Measurements from ENCODE around the gene NHLRC3.
"Not testable (repeated sequence)": the region's sequence is repeated elsewhere in the genome, so short reads cannot be mapped to it uniquely, and the experiment has no call there.

NHLRC3 gene

GRCh38 chr13:39052944-39053343 is 14.7 kb downstream of the NHLRC3 start:
- DNase-seq (ENCODE audit: low spot score): no peak
- no peak overlapping the region for H3K4me3 ChIP-seq
- no peak overlapping the region for H3K27ac ChIP-seq

GRCh38 chr13:39054112-39054511 is 15.9 kb downstream of the NHLRC3 start:
- no peak for DNase-seq (ENCODE audit: low spot score)
- no peak overlapping the region for H3K4me3 ChIP-seq
- no peak overlapping the region for H3K27ac ChIP-seq
- TF ChIP-seq CTCF (IDR thresholded peaks at IDR 0.05): no peak

More at GRCh38 chr13:39052944-39053343, 14.7 kb downstream of the NHLRC3 start:
- TF ChIP-seq CTCF (IDR thresholded peaks at IDR 0.05): no peak

DNA sequence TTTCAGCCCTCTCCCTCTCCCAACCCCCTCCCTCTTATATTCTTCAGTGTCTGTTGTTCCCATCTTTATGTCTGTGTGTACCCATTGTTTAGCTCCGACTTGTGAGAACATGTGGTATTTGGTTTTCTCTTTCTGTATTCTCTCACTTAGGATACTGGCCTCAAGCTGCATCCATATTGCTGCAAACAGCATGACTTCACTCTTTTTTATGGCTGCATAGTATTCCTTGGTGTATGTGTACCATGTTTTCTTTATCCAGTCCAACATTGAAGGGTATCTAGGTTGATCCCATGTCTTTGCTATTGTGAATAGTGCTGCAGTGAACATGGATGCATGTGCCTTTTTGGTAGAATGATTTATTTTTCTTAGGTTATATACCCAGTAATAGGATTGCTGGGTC is 17.8 kb downstream of the NHLRC3 start:
- Histone ChIP-seq H3K4me3 (no peak overlapping the region), H3K27ac (no peak overlapping the region)
- TF ChIP-seq CTCF (IDR thresholded peaks at IDR 0.05): no peak
- DNase-seq (ENCODE audit: low spot score): no peak

- TF ChIP-seq CTCF (IDR thresholded peaks at IDR 0.05): no peak
- no peak overlapping the region for H3K4me3 ChIP-seq
- no peak overlapping the region for H3K27ac ChIP-seq
- no peak for DNase-seq (ENCODE audit: low spot score)
Observed at GRCh38 chr13:39058040-39058439, 19.8 kb downstream of the NHLRC3 start.

DNA sequence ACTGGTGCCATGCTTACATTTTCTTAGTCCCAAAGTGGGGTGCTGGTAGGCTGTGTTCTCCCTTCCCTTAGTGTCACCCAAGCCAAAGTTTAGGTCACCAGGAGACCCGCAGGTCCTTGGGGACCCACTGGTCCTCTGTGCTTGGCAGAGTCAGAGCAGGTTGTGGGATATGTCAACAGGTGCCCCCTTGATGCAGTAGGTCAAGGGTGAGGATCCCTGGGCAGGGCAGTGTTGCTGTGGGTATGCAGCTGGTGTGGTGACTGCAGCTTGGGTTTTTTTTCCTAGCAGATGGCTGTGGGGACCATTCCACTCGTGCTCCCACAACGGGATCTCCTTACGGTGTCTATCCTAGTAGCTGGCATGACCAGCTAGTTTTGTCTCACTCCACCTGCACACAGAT is 23.7 kb downstream of the NHLRC3 start:
- H3K27ac ChIP-seq: no peak overlapping the region
- DNase-seq (ENCODE audit: low spot score): no peak

DNA sequence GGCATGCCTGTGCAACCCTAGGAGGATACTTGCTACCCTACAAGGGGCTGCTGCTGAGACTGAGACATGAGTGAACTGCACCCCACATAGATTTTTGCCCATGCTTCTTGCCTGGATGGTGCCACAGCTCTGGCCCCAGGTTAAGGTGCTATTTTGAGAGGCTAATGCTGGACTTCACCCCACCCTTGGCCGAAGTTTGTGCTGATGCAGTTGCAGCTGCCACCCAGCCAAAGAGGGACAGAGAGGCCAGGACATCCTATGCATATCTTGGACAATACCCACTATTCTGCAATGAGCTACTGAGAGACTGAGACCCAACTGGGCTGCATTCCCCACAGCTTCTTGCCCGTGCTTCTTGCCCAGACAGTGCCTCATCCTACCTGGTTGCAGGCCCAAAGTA is 34.6 kb downstream of the NHLRC3 start:
- H3K27ac ChIP-seq: no peak overlapping the region
- TF ChIP-seq CTCF (IDR thresholded peaks at IDR 0.05): no peak
- no peak overlapping the region for H3K4me3 ChIP-seq
- DNase-seq (ENCODE audit: low spot score): no peak

More for the DNA sequence above, 23.7 kb downstream of the NHLRC3 start:
- H3K4me3 ChIP-seq: no peak overlapping the region
- TF ChIP-seq CTCF (IDR thresholded peaks at IDR 0.05): no peak

DNA sequence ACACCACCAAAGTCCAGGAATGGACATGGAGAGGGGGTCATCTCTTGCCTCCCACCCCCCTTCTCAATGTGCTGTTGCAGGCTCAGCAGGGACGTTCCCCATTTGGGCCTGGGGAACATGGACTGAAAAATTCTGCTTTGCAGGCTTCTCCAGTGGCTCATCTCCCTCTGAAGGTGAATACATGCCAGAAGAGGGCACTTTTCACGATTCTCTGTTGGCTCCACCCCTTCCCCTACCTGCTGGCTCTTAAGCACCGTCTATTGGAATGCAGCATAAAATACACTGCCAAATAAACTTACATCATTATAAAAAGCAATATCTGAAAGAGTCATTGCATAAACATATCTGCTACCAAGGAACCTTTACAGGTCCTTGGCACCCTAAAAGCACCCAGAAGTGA is 35.7 kb downstream of the NHLRC3 start:
- TF ChIP-seq CTCF (IDR thresholded peaks at IDR 0.05): no peak
- Histone ChIP-seq H3K4me3 (no peak overlapping the region), H3K27ac (no peak overlapping the region)
- DNase-seq (ENCODE audit: low spot score): no peak

- H3K4me3 ChIP-seq; DNase-seq (ENCODE audit: low spot score); H3K27ac ChIP-seq: not testable (repeated sequence)
Observed at GRCh38 chr13:39086251-39086945, 48.1 kb downstream of the NHLRC3 start.
